NT2/D1 (cell line): ENCODE measurements around the gene VAV2.

ENCODE experiments used
- SUZ12 ChIP-seq: IDR thresholded peaks from 2 replicates; pipeline ENCODE4 v1.6.1; 2011; ENCODE audit not compliant: insufficient read length, insufficient read depth; ENCODE audit errors: extremely low read depth
- ZNF274 ChIP-seq: IDR thresholded peaks from 2 replicates; pipeline ENCODE4 v1.6.1; 2011; ENCODE audit warnings: mild to moderate bottlenecking, low read depth, low read length

DNA sequence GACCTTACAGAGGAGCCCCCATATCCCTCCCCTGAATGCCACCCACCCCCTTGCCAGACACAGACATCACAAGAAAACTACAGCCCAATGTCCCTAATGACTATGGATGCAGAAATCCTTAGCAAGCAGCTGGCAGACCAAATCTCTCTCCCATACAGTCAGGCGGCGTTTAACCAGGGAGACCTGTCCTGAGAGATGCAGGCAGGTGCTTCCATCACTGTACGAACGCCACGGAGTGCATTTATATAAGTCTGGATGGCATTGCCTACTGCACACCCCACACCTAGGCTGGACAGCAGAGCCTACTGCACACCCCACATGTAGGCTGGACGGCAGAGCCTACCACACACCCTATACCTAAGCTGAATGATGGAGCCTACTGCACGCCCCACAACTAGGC is 219.5 kb downstream of the VAV2 start:
- TF ChIP-seq ZNF274, result no peak
- no peak for TF ChIP-seq SUZ12
